Activated CD8-positive, alpha-beta memory T cell treated with anti-CD3 and anti-CD28 coated beads, Interleukin-2, amount 50 U/mL, for 1 hour (primary cell): Measurements from ENCODE around the gene PHC3.
"Not testable (repeated sequence)": the region's sequence is repeated elsewhere in the genome, so short reads cannot be mapped to it uniquely, and the experiment has no call there.

Experiments
- DNase-seq: peaks from one replicate; pipeline ENCODE4 v3.0.0-alpha.2; 2020; ENCODE audit errors: extremely low read depth

Gene PHC3, protein sequence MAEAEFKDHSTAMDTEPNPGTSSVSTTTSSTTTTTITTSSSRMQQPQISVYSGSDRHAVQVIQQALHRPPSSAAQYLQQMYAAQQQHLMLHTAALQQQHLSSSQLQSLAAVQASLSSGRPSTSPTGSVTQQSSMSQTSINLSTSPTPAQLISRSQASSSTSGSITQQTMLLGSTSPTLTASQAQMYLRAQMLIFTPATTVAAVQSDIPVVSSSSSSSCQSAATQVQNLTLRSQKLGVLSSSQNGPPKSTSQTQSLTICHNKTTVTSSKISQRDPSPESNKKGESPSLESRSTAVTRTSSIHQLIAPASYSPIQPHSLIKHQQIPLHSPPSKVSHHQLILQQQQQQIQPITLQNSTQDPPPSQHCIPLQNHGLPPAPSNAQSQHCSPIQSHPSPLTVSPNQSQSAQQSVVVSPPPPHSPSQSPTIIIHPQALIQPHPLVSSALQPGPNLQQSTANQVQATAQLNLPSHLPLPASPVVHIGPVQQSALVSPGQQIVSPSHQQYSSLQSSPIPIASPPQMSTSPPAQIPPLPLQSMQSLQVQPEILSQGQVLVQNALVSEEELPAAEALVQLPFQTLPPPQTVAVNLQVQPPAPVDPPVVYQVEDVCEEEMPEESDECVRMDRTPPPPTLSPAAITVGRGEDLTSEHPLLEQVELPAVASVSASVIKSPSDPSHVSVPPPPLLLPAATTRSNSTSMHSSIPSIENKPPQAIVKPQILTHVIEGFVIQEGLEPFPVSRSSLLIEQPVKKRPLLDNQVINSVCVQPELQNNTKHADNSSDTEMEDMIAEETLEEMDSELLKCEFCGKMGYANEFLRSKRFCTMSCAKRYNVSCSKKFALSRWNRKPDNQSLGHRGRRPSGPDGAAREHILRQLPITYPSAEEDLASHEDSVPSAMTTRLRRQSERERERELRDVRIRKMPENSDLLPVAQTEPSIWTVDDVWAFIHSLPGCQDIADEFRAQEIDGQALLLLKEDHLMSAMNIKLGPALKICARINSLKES

DNA sequence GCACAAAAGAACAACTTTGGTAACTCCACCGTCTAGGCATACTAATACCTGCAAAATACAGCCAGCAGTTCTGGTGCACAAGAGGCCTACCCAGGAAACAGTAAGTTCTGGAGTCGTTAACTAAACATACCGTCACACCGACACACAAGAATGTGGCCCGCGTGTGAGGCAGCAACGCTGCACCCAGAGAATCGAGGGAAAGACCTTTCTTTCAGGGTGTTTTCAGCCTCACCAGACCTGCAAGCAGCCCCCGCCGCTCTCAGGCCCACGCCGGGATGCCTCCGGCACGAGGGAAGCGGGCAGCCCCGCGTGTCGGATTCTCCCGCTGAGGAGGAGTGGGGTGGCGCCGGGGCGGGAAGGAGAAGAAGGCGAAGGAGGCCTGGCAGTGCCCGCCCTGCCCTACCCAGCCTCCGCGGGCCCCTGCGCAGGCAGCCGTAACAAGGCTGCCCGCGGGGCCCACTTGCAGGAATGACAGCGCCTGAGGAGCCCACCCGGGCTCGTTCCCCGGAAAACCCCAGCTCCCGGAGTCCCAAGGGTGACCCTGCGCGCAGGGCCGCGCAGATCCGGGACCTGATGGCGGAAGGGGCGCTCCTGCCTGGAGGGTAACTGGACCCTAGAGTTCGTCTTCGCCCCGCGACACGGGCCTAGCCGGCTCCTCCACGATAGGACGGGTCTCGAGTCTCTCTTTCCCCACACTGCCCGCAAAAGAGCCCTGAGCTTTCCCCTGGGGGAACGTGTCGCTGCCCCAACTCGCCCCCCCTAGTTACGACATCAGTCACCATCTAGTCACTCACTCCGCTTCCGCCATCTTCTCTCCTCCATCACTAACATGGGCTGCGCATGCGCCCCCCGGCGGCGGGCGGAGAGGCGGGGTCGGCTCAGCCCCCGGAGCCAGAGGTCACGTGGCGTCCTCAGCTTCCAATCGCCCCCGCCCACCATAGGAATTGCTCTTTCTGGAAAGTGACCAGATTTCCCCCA lies at the start of gene PHC3:
Gene PHC3, minus strand, starts transcription at position 826 of the 978 bp plus-strand sequence. Its CDS starts 18 bp downstream, at position 808.
- DNase-seq: peak; percentile 74

DNA sequence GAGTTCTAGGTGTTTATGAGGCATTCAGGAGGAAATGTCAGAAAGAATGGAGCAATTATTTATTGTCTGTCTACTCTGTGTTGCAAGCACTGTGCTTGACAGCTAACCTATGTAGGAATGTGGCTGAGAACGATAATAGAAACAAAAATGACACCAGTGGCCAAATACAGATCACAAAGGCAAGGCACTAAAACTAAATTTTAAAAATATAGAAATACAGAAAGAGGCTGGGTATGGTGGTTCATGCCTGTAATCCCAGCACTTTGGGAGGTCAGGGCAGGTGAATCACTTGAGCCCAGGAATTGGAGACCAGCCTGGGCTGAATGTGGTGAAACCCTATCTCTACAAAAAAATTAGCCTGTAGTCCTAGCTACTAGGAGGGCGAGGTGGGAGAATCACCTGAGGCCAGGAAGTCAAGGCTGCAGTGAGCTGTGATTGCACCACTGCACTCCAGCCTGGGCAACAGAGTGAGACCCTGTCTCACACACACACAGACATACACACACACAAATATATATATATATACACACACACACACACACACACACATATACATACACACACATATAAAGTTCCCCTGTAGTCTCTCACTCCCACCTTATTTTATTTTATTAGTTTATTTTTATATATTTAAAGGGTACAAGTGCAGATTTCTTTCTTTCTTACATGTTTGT lies 46.7 kb upstream of the PHC3 start:
- DNase-seq: no peak

DNA sequence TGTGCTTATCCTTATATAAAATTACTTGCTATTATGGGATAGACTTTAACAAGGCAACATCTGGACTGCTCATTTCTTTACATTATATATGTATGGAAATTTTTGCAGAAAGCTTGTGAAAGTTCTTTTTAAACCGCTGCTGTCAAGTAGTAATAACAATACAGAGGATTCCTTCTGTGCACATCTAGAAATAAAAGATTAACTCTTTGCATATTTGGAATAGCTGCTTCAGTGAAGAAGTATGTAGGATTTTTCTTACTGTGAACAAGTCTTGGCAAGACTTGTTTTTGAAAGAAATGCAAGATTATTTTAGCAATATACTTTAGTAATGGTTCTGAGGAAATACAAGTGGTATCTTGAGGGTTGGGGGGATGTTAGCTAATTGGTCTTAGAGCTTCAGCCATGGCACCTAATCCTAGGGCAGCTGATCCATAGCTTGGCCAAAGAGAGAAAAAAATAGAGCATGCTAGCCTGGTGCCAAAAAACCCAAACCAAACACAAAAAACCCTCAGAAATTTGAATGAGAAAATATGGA lies 45.0 kb upstream of the PHC3 start:
- DNase-seq: no peak

DNA sequence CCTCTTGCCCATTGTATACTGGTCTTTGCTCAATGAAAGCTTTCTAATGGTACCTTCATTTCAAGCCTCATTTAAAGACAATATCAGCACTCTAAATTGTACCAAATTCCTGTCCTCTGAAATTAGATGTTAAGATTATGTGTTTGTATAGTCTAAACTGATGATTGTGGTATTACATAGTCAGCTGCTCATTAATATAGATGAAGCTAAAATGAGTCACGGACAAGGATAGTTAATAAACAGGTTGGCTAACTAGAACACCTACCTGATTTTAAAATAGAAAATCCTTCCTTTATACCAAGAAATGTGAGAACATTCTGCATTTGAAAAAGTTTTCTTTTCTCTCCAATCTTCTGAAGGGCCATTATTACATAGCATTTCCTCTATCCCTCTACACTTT lies 43.6 kb upstream of the PHC3 start:
- no peak for DNase-seq

DNA sequence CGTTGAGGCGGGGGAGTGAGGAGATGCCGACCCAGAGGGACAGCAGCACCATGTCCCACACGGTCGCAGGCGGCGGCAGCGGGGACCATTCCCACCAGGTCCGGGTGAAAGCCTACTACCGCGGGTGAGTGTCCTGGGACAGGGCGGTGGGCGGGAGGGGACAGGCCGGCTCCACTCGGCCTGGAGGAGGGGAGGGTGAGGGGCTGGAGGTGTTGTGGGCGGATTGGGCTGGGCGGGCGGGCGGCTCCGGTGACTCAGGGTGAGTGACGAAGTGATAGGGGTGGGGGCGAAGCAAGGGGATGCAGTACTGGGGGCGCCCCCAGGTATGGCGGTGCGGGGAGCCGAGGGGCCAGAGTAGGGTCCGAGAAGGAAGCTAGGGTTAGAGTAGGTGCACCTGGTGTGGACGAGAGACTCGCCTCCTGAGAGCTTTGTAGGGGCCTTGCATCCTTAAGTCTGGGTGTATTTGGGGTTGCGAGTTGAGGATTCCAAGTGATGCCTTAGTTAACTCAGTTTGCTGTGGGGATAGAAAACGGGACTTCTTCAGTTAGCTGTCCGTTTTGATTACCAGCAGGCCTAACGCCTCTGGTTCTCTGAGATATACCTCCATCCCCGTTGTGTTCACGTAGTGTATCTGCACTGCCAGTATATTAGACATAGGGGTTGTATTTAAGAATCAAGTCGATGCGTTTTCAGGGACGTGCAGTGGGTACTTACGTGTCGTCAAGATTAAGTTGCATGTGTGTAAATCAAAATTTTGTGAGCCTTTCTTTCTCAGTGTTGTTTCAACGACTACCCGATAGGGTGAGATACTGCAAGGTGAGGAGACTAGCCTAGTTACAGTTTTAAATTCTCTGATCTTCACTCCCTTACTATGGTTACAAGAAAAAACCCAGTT lies 41.4 kb upstream of the PHC3 start:
- no peak for DNase-seq

DNA sequence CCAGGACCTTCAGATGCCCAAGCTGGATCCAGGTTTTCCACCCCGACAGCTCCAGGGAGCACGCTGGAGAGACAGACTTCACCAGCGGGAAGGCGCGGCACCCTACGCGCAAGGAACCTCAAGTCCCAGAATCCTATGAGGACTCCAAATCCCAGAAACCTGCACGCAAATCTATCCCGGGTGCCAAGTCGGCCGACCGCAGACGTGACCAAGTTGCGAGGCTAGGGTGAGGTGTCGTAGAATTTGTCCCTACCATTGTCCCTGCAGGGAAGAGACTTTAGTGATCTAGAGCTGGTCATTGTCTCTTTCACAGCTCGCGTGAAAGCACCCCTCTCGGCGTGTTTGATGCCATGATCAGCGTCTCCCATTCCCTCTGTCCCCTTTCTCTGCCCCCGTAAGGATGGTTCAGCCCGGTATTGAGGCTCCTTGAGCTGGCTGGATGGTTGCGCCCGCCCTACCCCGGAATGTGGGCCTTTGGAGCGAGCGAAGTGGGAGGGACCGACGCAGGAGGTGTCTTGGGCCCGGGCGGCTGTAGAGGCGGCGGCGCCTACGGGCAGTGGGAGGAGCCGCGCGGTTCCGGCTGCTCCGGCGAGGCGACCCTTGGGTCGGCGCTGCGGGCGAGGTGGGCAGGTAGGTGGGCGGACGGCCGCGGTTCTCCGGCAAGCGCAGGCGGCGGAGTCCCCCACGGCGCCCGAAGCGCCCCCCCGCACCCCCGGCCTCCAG lies 40.6 kb upstream of the PHC3 start, which contains the start of gene PRKCI:
Gene PRKCI, plus strand, starts transcription at position 501 of the 723 bp plus-strand sequence. CDS start 246 bp downstream, outside the sequence.
- DNase-seq: peak; percentile 74

DNA sequence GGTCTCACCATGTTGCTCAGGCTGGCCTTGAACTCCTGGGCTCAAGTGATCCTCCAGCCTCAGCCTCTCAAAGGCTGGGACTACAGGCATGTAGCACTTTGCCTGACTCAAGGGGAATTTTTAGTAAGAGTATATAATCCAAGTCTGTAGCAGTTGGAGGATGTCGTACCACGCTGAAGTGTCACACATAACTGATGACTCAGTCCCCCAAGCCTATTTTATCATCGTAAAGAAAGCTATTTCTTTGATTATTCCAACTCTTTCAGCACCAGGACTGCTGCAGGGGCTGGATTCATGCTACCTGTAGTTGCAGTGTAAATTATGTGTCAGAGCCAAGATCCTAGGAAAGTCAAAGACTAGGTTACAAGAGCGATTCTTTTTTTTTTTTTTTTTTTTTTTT lies 39.3 kb upstream of the PHC3 start:
- no peak for DNase-seq

DNA sequence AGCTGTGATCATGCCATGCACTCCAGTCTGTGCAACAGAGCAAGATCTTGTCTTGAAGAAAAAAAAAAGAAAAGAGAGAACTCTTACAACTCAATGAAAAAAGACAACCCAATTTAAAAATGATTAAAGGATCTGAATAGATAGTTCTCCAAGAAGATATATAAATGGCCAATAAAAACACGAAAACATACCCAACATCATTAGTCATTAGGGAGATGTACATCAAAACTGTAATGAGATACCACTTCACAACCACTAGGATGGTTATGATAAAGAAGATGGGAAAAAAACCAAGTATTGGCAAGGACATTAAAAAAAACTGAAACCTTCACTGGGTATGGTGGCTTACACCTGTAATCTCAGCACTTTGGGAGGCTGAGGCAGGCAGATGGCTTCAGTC lies 38.3 kb upstream of the PHC3 start:
- no peak for DNase-seq

DNA sequence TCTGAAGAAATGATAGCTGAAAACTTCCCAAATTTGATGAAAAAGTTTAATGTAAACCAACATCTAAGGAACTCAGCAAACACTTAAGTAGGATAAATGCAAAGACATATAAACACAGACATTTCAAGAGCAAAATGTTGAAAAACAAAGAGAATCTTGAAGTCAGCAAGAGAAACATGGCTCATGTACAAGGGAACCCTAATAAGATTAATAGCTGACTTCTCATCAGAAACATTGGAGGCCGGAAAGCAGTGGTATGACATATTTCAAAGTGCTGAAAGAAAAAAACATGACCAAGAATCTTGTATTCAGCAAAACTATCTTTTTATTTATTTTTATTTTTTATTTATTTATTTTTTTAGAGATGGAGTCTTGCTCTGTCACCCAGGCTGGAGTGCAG lies 30.1 kb upstream of the PHC3 start:
- no peak for DNase-seq

DNA sequence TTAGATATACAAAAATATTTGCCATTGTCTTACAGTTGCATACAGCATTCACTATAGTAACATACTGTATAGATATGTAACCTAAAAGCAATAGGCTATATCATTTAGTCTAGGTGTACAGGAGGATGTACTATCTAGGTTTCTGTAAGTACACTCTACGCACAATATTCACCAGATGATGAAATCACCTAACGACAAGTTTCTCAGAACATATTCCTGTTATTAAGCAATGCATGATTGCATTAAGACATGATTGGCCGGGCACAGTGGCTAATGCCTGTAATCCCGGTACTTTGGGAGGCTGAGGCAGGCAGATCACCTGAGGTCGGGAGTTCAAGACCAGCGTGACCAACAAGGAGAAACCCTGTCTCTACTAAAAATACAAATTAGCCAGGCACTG lies 26.2 kb upstream of the PHC3 start:
- no peak for DNase-seq

DNA sequence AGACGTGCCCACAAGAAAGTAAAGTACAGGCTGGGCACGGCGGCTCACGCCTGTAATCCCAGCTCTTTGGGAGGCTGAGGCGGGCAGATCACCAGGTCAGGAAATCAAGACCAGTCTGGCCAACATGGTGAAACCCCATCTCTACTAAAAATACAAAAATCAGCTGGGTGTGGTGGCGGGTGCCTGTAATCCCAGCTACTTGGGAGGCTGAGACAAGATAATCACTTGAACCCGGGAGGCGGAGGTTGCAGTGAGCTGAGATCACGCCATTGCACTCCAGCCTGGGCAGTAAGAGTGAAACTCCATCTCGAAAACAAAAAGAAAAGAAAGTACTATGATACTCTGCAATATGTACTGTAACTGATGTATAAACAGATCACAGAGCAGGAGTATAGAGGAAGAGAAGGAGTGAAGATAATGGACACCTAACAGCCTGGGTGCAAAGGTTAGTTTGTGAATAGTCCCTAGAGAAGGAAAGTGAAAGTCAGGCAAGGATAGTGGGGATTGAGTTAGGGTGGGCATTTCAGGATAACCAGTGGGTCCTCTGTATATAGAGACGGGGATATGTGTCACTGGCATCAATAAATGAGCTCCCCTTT lies 24.7 kb upstream of the PHC3 start:
- DNase-seq: not testable (repeated sequence)

DNA sequence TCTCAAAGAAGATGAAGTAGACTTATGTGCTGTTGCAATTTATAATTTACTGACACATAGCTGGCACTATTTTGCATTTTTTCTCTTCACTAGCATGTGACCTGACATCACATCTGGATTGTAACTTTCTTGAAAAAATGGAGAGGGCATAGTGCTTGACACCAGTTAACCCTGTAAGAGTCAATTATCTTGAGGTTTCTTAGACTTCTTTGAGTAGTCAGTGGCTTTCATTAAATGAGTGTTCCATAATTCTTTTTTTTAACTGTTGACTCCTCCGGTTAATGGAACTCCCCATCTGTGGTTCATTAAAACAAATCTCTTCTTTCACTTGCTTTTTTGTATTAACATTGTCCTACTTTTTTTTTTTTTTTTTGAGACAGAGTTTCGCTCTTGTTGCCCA lies 23.8 kb upstream of the PHC3 start:
- no peak for DNase-seq

DNA sequence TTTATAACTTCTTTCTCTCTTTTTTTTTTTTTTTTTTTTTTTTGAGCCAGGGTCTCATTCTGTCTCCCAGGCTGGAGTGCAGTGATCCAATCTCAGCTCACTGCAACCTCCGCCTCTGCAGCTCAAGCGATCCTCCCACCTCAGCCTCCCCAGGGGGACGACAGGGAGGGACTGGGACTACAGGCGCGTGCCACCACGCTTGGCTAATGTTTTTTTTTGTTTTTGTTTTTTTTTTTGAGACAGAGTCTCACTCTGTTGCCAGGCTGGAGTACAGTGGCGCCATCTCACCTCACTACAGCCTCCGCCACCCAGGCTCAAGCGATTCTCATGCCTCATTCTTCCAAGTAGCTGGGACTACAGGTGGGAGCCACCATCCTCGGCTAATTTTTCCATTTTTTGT lies 23.0 kb upstream of the PHC3 start:
- DNase-seq: no peak

DNA sequence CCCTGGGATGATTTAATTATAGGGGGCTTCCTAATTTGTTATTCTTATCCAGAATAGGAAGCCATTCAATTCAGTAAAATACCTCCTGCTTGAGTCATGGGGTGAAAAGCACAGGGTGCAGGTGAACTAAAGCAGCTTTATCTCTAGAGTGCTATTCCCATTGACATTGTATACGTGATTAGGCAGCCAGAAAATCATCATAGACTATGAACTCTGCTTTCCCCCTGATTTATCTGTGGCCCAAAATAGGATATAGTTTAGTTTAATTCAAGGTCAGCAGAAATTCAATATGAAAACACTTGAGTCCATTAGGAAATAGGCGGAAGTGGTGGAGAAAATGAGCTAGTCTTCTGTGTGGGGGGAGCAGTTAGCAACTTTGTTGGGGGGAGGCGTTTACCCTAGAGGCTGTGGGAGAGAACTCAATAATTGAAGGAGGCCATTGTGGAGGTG lies 22.5 kb upstream of the PHC3 start:
- DNase-seq: no peak

DNA sequence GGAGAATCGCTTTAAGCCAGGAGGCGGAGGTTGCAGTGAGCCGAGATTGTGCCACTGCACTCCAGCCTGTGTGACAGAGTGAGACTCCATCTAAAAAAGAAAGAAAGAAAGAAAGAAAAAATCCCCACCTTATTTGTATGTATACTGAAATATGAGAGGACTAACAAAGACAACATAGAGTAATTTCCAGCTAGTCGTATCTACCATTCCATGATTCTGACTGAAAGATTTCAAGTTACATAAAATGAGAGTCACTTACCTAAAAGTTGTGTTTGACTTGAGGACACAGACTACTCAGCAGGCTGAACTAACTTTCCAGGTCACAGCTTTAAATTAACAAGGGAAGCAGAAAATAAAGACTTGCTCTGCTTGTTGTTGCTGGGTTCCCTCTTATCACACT lies 21.9 kb upstream of the PHC3 start:
- DNase-seq: no peak

DNA sequence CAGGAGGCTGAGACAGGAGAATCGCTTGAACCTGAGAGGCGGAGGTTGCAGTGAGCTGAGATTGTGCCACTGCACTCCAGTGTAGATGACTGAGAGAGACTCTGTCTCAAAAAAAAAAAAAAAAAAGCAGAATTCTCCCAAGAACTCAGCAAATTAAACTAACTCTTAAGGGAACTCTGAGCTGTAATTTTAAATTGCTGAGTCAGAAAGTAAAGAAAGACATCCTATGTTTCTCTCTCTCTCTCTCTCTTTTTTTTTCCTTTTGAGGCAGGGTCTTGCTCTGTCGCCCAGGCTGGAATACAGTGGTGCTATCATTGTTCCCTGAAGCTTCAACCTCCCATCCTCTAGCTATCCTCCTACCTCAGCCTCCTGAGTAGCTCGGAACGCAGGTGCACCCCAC lies 20.0 kb upstream of the PHC3 start:
- no peak for DNase-seq

DNA sequence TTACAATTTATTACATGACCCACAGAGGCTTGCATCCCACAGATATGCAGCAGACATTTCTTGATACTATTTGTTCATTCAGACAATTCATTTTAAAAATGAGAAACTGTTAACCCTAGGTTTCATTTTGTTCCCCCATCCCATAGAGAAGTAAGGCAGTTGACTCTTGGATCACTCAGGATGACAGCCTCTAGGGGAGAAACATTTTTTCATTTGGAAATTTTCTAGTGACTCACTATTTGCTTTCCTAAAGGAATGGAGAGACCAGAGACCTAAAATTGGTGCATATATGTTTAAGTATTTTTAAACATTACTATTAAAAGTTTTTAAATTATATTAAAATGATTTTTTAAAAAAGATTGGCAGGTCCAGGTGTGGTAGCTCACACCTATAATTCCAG lies 19.5 kb upstream of the PHC3 start:
- no peak for DNase-seq

DNA sequence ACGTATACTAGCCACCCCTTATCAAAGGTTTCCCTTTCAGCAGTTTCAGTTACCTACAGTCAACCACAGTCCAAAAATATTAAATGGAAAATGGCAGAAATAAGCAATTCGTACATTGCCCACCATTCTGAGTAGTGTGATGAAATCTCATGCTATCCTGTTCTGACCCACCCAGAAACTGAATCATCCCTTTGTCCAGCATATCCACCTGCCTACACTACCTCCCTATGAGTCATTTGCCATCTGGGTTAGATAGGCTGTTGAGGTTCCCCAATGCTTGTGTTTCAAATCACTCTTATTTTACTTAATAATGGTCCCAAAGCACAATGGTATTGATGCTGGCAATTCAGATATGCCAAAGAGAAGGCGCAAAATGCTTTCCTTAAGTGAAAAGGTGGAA lies 15.3 kb upstream of the PHC3 start:
- DNase-seq: no peak
